ENCODE results near the gene C20orf96. TPM values are rescaled to one million over a fixed set of nuclear protein-coding genes. Genes with fewer than 3 reads are reported as not detected.

The C20orf96 gene
- total and polyA plus RNA-seq, 2 donors (not counting 3 experiments of a cell fraction or from before 2014, with no cell fraction given), result 17.0 to 17.2 TPM

DNA sequence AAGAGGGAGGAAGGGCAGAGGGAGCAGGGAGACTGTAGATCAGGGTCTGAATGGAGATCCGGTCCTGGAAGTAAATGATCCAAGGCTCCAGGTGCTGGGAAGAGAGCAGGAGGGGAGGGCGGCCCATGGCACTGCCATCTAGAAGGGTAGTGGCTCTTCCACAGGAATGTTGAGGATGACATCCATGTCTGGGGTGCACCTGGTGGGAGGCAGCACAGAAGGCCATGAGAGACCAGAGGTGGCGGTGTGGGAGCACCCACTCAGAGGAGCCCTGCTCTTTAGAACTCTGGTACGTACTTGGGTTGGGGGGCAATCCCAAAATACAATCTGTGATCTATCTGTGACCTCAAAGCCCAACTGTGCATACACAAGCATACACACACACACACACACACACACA is 19.5 kb downstream of the C20orf96 start:
- dilution Hi-C loops (cut with MboI; ENCODE audit: extremely low pct_ligation_motif_present, low sequenced_read_pairs) (no loop called here), intact Hi-C loops (cut with micrococcal nuclease) (no loop called here)
- no peak overlapping the region for H3K4me2 ChIP-seq (ENCODE audit: insufficient read depth, low read length)
- no peak for TF ChIP-seq POLR2A (IDR thresholded peaks at IDR 0.05; ENCODE audit: low read depth, low read length)
- no peak for TF ChIP-seq EZH2 (IDR thresholded peaks at IDR 0.05; ENCODE audit: borderline replicate concordance, low read depth, low read length, severe bottlenecking)
- no peak for TF ChIP-seq POLR2AphosphoS5 (IDR thresholded peaks at IDR 0.05; ENCODE audit: insufficient read depth, low read depth, low read length)
- TF ChIP-seq GATA2 (IDR thresholded peaks at IDR 0.05; ENCODE audit: insufficient read depth, insufficient read length, low read depth, low read length), result no peak
- no peak for TF ChIP-seq JUN (IDR thresholded peaks at IDR 0.05; ENCODE audit: borderline replicate concordance, insufficient read depth, insufficient read length, low read depth)
- TF ChIP-seq FOS (IDR thresholded peaks at IDR 0.05; ENCODE audit: borderline replicate concordance, insufficient read depth, low read length), result no peak
- TF ChIP-seq MYC (IDR thresholded peaks at IDR 0.05; ENCODE audit: low read depth, low read length), result no peak
- TF ChIP-seq, protein P1, sequence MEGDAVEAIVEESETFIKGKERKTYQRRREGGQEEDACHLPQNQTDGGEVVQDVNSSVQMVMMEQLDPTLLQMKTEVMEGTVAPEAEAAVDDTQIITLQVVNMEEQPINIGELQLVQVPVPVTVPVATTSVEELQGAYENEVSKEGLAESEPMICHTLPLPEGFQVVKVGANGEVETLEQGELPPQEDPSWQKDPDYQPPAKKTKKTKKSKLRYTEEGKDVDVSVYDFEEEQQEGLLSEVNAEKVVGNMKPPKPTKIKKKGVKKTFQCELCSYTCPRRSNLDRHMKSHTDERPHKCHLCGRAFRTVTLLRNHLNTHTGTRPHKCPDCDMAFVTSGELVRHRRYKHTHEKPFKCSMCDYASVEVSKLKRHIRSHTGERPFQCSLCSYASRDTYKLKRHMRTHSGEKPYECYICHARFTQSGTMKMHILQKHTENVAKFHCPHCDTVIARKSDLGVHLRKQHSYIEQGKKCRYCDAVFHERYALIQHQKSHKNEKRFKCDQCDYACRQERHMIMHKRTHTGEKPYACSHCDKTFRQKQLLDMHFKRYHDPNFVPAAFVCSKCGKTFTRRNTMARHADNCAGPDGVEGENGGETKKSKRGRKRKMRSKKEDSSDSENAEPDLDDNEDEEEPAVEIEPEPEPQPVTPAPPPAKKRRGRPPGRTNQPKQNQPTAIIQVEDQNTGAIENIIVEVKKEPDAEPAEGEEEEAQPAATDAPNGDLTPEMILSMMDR (IDR thresholded peaks at IDR 0.05; ENCODE audit: extremely low read depth in 1 of 2, insufficient read depth in 1 of 2, low read depth in 1 of 2, low read length in 2 of 2), result no peak
- TF ChIP-seq, protein P2, sequence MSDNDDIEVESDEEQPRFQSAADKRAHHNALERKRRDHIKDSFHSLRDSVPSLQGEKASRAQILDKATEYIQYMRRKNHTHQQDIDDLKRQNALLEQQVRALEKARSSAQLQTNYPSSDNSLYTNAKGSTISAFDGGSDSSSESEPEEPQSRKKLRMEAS (IDR thresholded peaks at IDR 0.05; ENCODE audit: insufficient read depth, insufficient read length), result no peak
- H3K36me3 ChIP-seq (ENCODE audit: control insufficient read depth in 2 of 2, extremely low read depth in 1 of 2, insufficient read depth in 2 of 2, low read length in 2 of 2), result peaks cover 0 to 9% of the 10 kb centered on the region in 2 experiments
- H4K20me1 ChIP-seq (replicated peaks; ENCODE audit: control insufficient read depth, extremely low read depth, insufficient read depth, low read length), result no peaks in the 10 kb centered on the region
- peaks cover 3% of the 10 kb centered on the region for H3K4me1 ChIP-seq (ENCODE audit: control insufficient read depth, extremely low read depth, insufficient read depth, low read length)
- no peaks in the 10 kb centered on the region for H3K9me1 ChIP-seq (replicated peaks; ENCODE audit: control insufficient read depth, extremely low read depth, insufficient read depth, low read length)
- no peak overlapping the region for H3K27ac ChIP-seq (ENCODE audit: insufficient read depth, low read depth, low read length)
- no TSS peak for BruUV-seq (replicated peaks)
- H3K9ac ChIP-seq (replicated peaks; ENCODE audit: extremely low read depth, insufficient read depth, low read length), result no peak overlapping the region
- no peaks in the 10 kb centered on the region for H3K27me3 ChIP-seq (ENCODE audit: control insufficient read depth in 2 of 2, insufficient read depth in 2 of 2, low read length in 2 of 2)
- H3K9me3 ChIP-seq (replicated peaks; ENCODE audit: control insufficient read depth, insufficient read depth, low read length), result no peaks in the 10 kb centered on the region
- H3K4me3 ChIP-seq (replicated peaks in 1 of 3; ENCODE audit: insufficient read depth in 1 of 3, low read depth in 1 of 3, low read length in 3 of 3), result no peak overlapping the region
- FAIRE-seq (no peak), DNase-seq (ENCODE audit: low read depth, low spot score) (no peak)
- CTCF ChIA-PET, result interaction anchor here (0.6 to 8.3 kb wide), 2 partner anchors 59 to 208 kb away, joined by 4 to 66 read pairs; no protein-coding TSS in a partner anchor
- POLR2A ChIA-PET, result interaction anchor here (0.6 kb wide), 1 partner anchor 12 kb away, joined by 3 read pairs; no protein-coding TSS in a partner anchor
- no peaks in the 10 kb centered on the region for H3K79me2 ChIP-seq (ENCODE audit: control insufficient read depth, insufficient read depth, low read length)
- no peak overlapping the region for H2AFZ ChIP-seq (ENCODE audit: low read depth, low read length)
